Fibroblast of lung (primary cell): Measurements from ENCODE around the gene ZNF502. TPM values are rescaled to one million over a fixed set of nuclear protein-coding genes. Genes with fewer than 3 reads are reported as not detected.
"Not testable (repeated sequence)": the region's sequence is repeated elsewhere in the genome, so short reads cannot be mapped to it uniquely, and the experiment has no call there.

Experiments used
- DNase-seq, 2 donors: peaks; one replicate each; pipeline versions ENCODE4 v3.0.0 to v3.0.0-alpha.2; 2010; ENCODE audit warnings: low read depth in 2 of 2
- H2AFZ ChIP-seq: 2 replicates; pipeline ENCODE4 v1.5.1; 2012; ENCODE audit warnings: low read length, control low read depth, inconsistent platforms
- H3K27ac ChIP-seq: 2 replicates; pipeline ENCODE4 v1.5.1; 2011; ENCODE audit warnings: low read length, control low read depth; ENCODE audit not compliant: insufficient read depth
- H3K27me3 ChIP-seq: 2 replicates; pipeline ENCODE4 v1.5.1; 2011; ENCODE audit warnings: mild to moderate bottlenecking, low read length; ENCODE audit not compliant: control insufficient read depth, insufficient read depth
- H3K36me3 ChIP-seq: 2 replicates; pipeline ENCODE4 v1.5.1; 2011; ENCODE audit warnings: low read length; ENCODE audit not compliant: control insufficient read depth, insufficient read depth
- H3K4me1 ChIP-seq: 2 replicates; pipeline ENCODE4 v1.5.1; 2011; ENCODE audit warnings: low read length; ENCODE audit not compliant: control insufficient read depth, insufficient read depth; ENCODE audit errors: extremely low read depth
- H3K4me2 ChIP-seq: 2 replicates; pipeline ENCODE4 v1.5.1; 2011; ENCODE audit warnings: low read length, control low read depth; ENCODE audit not compliant: insufficient read depth; ENCODE audit errors: extremely low read depth
- H3K4me3 ChIP-seq, 4 experiments: fragments of 200-600 bp in 1 of 4; sonication (generic) in 1 of 4; replicated peaks in 1 of 4; 2 replicates each; pipeline ENCODE4 v1.5.1; 2011 to 2016; ENCODE audit warnings: low read length in 4 of 4, low read depth in 3 of 4, mild to moderate bottlenecking in 3 of 4, control low read depth in 2 of 4, inconsistent platforms in 1 of 4, mixed read lengths in 1 of 4; ENCODE audit not compliant: insufficient read depth in 1 of 4; ENCODE audit errors: control extremely low read depth in 1 of 4
- H3K79me2 ChIP-seq: 2 replicates; pipeline ENCODE4 v1.5.1; 2012; ENCODE audit warnings: mild to moderate bottlenecking, low read length, inconsistent platforms; ENCODE audit not compliant: control insufficient read depth, insufficient read depth
- H3K9ac ChIP-seq: 2 replicates; pipeline ENCODE4 v1.5.1; 2011; ENCODE audit warnings: mild to moderate bottlenecking, low read length, control low read depth; ENCODE audit not compliant: insufficient read depth
- H3K9me3 ChIP-seq: 2 replicates; pipeline ENCODE4 v1.5.1; 2012; ENCODE audit warnings: low read depth, low read length; ENCODE audit not compliant: control insufficient read depth, insufficient read depth
- H4K20me1 ChIP-seq: 2 replicates; pipeline ENCODE4 v1.5.1; 2011; ENCODE audit warnings: low read length; ENCODE audit not compliant: control insufficient read depth, insufficient read depth; ENCODE audit errors: extremely low read depth
- EZH2 ChIP-seq: IDR thresholded peaks from 2 replicates; pipeline ENCODE4 v1.5.1; 2012; ENCODE audit warnings: low read length, control low read depth, mild to moderate bottlenecking; ENCODE audit errors: missing control alignments
- polyA plus RNA-seq, 2 donors: library from polyadenylated mRNA; depleted of rRNA in 1 of 2; stranded (reverse) in 1 of 2; unstranded in 1 of 2; fragments of >200 nt; gene quantifications; 2 replicates each; pipeline ENCODE4 v1.2.1, GENCODE V29; 2011 to 2012; ENCODE audit warnings: missing spikeins in 1 of 2
- total RNA-seq: library from RNA; depleted of rRNA; stranded (reverse); fragments of >200 nt; gene quantifications from 2 replicates; pipeline ENCODE4 v1.2.1, GENCODE V29; 2014
- TF ChIP-seq, protein P1 (sequence below), 2 donors: IDR thresholded peaks in 1 of 2; conservative IDR thresholded peaks in 1 of 2; 1 replicate in 1 of 2; 2 replicates in 1 of 2; pipeline ENCODE4 v1.5.1; 2011 to 2012; ENCODE audit warnings: low read length in 2 of 2, control low read depth in 1 of 2, inconsistent platforms in 1 of 2, low read depth in 1 of 2, mild to moderate bottlenecking in 1 of 2

Gene ZNF502
- total and polyA plus RNA-seq, 2 donors (not counting 1 experiment from before 2014, with no cell fraction given), result 4.2 to 6.1 TPM

DNA sequence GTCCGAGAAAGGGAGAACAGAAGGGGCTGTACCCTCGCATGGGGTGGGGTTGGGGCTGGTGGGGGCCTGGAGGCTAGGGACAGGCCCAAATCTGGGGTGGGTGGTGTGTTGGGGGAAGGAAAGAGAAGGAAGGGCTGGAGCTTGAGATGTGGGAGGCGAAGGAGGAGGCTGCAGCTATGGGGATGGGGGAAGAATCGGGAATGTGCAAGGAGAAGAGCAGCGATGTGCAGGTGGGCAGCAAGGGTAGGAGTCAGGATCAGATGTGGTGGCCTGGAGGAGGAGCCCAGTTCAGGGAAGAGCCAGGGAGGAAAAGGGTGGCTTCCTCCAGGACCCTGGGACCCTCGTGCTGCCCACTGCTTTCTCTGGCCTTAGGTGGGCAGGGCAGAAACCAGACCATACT, 42.7 kb upstream of the ZNF502 start:
- Histone ChIP-seq H3K27me3 (no peaks in the 10 kb centered on the region), H3K9me3 (no peaks in the 10 kb centered on the region), H4K20me1 (no peaks in the 10 kb centered on the region), H3K9ac (no peak overlapping the region), H3K27ac (no peak overlapping the region), H3K4me2 (no peak overlapping the region), H3K79me2 (no peaks in the 10 kb centered on the region), H3K4me3 (no peak overlapping the region), H3K4me1 (no peaks in the 10 kb centered on the region), H3K36me3 (no peaks in the 10 kb centered on the region), H2AFZ (no peak overlapping the region)
- TF ChIP-seq, protein P1, sequence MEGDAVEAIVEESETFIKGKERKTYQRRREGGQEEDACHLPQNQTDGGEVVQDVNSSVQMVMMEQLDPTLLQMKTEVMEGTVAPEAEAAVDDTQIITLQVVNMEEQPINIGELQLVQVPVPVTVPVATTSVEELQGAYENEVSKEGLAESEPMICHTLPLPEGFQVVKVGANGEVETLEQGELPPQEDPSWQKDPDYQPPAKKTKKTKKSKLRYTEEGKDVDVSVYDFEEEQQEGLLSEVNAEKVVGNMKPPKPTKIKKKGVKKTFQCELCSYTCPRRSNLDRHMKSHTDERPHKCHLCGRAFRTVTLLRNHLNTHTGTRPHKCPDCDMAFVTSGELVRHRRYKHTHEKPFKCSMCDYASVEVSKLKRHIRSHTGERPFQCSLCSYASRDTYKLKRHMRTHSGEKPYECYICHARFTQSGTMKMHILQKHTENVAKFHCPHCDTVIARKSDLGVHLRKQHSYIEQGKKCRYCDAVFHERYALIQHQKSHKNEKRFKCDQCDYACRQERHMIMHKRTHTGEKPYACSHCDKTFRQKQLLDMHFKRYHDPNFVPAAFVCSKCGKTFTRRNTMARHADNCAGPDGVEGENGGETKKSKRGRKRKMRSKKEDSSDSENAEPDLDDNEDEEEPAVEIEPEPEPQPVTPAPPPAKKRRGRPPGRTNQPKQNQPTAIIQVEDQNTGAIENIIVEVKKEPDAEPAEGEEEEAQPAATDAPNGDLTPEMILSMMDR (conservative IDR thresholded peaks at IDR 0.05 in 1 of 2, IDR thresholded peaks at IDR 0.05 in 1 of 2; ENCODE audit: low read depth in 1 of 2, low read length in 2 of 2), result no peak
- no peak for TF ChIP-seq EZH2
- DNase-seq, result no peak

DNA sequence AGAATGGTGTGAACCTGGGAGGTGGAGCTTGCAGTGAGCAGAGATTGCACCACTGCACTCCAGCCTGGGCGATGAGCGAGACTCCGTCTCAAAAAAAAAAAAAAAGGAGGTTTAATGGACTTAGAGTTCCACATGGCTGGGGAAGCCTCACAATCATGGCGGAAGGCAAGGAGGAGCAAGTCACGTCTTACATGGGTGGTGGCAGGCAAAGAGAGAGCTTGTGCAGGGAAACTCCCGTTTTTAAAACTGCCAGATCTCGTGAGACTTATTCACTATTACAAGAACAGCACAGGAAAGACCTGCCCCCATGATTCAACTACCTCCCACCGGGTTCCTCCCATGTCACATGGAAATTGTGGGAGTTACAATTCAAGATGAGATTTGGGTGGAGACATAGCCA, 39.0 kb upstream of the ZNF502 start:
- not testable (repeated sequence) for H4K20me1 ChIP-seq, H3K79me2 ChIP-seq, H2AFZ ChIP-seq, H3K36me3 ChIP-seq, H3K9me3 ChIP-seq, H3K4me1 ChIP-seq, H3K9ac ChIP-seq, H3K4me2 ChIP-seq, DNase-seq, H3K27ac ChIP-seq, H3K27me3 ChIP-seq, H3K4me3 ChIP-seq

GRCh38 chr3:44674211-44674610, 38.2 kb upstream of the ZNF502 start:
- Histone ChIP-seq H3K36me3 (no peaks in the 10 kb centered on the region), H4K20me1 (no peaks in the 10 kb centered on the region), H2AFZ (no peak overlapping the region), H3K4me1 (no peaks in the 10 kb centered on the region), H3K9me3 (no peaks in the 10 kb centered on the region), H3K9ac (no peak overlapping the region), H3K27ac (no peak overlapping the region), H3K4me2 (no peak overlapping the region), H3K4me3 (no peak overlapping the region), H3K79me2 (no peaks in the 10 kb centered on the region), H3K27me3 (no peaks in the 10 kb centered on the region)
- DNase-seq, result no peak
- TF ChIP-seq, protein P1 (conservative IDR thresholded peaks at IDR 0.05 in 1 of 2, IDR thresholded peaks at IDR 0.05 in 1 of 2; ENCODE audit: low read depth in 1 of 2, low read length in 2 of 2), result no peak
- no peak for TF ChIP-seq EZH2
